AG09309 (cell line): ENCODE data around the gene FHOD3.
A peak's percentile ranks its signal among the peaks of the same experiment; 100 is the strongest.
"Not testable (repeated sequence)": the region's sequence is repeated elsewhere in the genome, so short reads cannot be mapped to it uniquely, and the experiment has no call there.

Source experiments
- DNase-seq: peaks from one replicate; pipeline ENCODE4 v3.0.0-alpha.2; 2010; ENCODE audit warnings: low read depth
- H3K4me3 ChIP-seq: 2 replicates; pipeline ENCODE4 v1.5.1; 2011; ENCODE audit warnings: mild to moderate bottlenecking, low read depth, low read length, moderate library complexity; ENCODE audit not compliant: control insufficient read depth
- CTCF ChIP-seq: IDR thresholded peaks from 2 replicates; pipeline ENCODE4 v1.5.1; 2011; ENCODE audit warnings: mild to moderate bottlenecking, low read depth, low read length, inconsistent platforms; ENCODE audit not compliant: insufficient read depth, control insufficient read depth; ENCODE audit errors: missing control alignments

FHOD3 gene

GRCh38 chr18:36714476-36714875 lies 417.0 kb downstream of the FHOD3 start:
- no peak for DNase-seq

GRCh38 chr18:36717422-36718110 lies 420.1 kb downstream of the FHOD3 start:
- no peak for DNase-seq
- TF ChIP-seq CTCF: no peak
- no peak overlapping the region for H3K4me3 ChIP-seq

More at GRCh38 chr18:36714476-36714875, 417.0 kb downstream of the FHOD3 start:
- peak; percentile 29 for TF ChIP-seq CTCF
- no peak overlapping the region for H3K4me3 ChIP-seq

- DNase-seq: no peak
- no peak overlapping the region for H3K4me3 ChIP-seq
- TF ChIP-seq CTCF: no peak
These were observed 421.3 kb downstream of the FHOD3 start for GRCh38 chr18:36718705-36719328.

GRCh38 chr18:36719630-36720029 lies 422.1 kb downstream of the FHOD3 start:
- no peak overlapping the region for H3K4me3 ChIP-seq
- DNase-seq: no peak
- no peak for TF ChIP-seq CTCF

- not testable (repeated sequence) for DNase-seq, H3K4me3 ChIP-seq
These were observed 423.8 kb downstream of the FHOD3 start for GRCh38 chr18:36721351-36721750.

- no peak for DNase-seq
- H3K4me3 ChIP-seq: no peak overlapping the region
- TF ChIP-seq CTCF: no peak
These were observed 426.7 kb downstream of the FHOD3 start for GRCh38 chr18:36724169-36724568.

- no peak for DNase-seq
- H3K4me3 ChIP-seq: no peak overlapping the region
These were observed 427.1 kb downstream of the FHOD3 start for GRCh38 chr18:36724591-36725001.

More at GRCh38 chr18:36724591-36725001, 427.1 kb downstream of the FHOD3 start:
- no peak for TF ChIP-seq CTCF
